NCI-H82 (cell line): ENCODE measurements around the gene TCEAL3.
"Not testable (repeated sequence)": the region's sequence is repeated elsewhere in the genome, so short reads cannot be mapped to it uniquely, and the experiment has no call there.

ENCODE experiments used
- DNase-seq: peaks from one replicate; lab custom pipeline; 2025; lab: John Stamatoyannopoulos, UW

Gene TCEAL3

DNA sequence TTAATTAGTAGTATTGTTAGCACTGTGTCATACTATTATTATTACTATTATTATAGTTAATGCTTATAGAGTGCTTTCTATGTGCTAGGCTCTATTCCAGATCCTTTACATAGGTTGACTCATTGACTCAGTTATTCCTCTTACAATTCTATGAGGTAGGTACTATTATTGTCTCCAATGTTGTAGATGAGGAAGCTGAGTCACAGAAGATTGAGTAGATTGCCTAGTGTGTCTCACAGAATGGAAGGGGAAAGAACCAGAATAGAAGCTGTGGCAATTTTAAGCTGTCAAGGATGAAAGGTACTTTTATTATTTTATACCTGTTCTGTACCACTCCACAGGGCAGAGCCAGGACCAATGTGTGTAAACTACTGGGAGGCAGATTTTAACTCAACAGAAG lies 19.1 kb downstream of the TCEAL3 start:
- DNase-seq: no peak

DNA sequence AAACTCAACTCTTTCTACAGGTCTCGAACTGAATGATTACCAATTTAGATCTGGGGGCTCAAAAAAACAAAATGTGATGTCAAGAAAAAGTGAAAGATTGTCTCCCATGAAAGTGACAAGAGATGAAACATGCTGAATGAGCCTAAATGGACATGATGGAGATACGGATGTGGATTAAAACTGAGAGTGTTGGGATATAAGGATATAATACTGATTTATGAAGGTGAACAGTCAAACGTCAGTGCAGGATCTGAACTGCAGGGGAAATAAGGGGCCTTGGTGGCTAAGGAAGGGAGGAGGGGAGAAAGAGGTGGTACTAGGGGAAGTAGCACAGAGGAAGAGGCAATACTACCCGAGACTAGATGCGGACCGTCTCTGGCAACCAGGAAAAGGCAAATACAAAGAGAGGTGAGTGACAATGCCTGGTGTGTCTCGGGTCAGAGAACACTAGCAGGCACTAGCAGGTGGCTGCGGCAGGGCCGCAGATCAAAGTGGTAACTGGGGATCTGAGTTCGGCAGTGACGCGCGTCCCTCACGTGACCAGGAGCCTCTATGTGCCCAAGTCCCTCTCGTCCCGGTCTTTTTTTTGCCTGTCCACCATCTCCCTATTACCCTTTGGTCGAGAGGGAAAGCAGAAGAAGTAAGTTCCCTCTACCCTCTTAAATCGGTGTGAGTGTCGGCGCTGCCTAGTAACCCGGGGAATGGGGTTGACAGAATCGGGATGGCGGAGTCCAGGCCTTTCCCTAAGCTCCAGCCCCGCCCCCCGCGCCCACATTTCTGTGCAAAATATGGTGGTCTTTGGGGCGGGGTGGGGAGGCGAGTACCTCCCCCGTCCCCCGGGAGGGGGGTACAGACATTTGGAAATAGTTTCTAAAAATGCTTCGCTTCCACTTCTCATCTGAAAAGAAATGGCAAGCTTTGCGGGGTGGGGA lies 20.9 kb downstream of the TCEAL3 start, which contains the start of gene TCEAL1:
Gene TCEAL1, plus strand, starts transcription at position 590 of the 932 bp plus-strand sequence. CDS start 942 bp downstream, outside the sequence.
- DNase-seq: peak; percentile 69

DNA sequence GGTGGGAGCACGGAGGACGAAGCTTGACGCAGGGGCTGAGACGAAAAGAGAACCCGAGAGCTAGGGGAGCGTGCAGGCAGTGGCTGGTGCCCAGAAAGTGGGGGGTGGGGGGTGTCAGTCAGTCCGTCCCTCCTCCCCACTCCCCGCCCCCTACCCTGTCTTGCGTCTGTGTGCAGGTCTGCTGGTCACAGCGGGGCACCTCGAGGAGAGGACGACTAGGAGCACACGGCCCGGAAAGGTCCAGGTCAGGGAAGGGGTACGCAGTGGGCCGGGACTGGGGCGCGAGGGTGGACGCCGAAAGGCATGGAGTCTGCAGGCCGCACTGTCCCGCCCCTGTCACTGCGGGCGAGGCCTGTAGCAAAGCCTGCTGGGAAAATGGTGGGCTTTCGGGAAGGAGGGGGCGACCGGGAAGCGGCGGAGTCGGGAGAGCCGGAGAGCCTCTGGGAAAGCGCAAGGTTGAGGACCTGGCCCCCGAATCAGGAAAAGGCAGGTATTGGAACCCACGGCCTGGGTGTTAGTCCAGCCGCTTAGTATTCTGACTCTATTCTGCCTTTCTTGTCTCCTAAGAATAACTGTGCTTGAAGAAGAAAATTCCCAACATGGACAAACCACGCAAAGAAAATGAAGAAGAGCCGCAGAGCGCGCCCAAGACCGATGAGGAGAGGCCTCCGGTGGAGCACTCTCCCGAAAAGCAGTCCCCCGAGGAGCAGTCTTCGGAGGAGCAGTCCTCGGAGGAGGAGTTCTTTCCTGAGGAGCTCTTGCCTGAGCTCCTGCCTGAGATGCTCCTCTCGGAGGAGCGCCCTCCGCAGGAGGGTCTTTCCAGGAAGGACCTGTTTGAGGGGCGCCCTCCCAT lies 21.8 kb downstream of the TCEAL3 start:
- DNase-seq: peak; percentile 87

DNA sequence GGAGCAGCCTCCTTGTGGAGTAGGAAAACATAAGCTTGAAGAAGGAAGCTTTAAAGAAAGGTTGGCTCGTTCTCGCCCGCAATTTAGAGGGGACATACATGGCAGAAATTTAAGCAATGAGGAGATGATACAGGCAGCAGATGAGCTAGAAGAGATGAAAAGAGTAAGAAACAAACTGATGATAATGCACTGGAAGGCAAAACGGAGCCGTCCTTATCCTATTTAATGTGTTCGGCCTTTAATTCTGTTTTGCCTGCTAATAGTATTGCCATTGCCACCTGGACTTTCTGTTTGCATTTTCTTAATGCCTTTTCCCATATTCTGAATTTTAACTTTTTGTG lies 22.4 kb downstream of the TCEAL3 start:
- no peak for DNase-seq

DNA sequence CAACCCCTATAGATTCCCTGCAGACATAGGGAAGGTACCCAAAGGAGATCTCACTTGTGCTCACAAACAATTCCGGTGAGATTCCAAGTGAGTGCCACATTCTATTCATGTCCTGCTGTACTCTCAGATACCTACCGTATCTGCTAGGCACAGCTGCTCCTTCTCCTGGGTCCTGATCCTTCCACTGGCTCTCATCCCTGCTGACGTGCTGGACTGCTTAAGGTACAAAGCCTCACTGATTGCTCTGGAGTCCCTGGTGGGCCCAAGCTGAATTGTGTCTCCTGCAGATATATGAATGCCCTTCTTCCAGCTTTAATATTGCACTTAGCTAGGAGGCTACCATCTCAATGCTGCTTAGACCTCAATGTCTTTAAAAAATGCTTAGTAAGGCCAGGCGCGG lies 23.4 kb downstream of the TCEAL3 start:
- peak; percentile 14 for DNase-seq

DNA sequence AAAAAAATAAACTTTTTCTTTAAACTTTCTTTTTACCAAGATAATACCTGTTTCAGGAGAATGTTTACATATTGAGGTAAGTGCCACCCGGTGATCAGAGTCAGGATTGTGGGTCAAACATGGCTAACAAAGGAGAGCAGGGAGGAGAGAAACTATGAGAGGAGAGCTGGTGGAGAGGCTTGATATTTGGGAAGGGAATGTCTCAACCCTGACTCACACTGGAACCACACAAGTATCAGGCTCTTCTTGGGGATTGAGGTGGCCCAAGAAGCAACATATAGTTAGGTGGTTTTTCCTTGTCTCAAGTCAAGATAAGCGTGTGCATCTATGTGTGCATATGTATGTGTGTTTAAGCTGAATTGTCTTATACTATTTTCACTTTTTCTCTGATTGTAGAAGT lies 27.7 kb downstream of the TCEAL3 start:
- DNase-seq: no peak

DNA sequence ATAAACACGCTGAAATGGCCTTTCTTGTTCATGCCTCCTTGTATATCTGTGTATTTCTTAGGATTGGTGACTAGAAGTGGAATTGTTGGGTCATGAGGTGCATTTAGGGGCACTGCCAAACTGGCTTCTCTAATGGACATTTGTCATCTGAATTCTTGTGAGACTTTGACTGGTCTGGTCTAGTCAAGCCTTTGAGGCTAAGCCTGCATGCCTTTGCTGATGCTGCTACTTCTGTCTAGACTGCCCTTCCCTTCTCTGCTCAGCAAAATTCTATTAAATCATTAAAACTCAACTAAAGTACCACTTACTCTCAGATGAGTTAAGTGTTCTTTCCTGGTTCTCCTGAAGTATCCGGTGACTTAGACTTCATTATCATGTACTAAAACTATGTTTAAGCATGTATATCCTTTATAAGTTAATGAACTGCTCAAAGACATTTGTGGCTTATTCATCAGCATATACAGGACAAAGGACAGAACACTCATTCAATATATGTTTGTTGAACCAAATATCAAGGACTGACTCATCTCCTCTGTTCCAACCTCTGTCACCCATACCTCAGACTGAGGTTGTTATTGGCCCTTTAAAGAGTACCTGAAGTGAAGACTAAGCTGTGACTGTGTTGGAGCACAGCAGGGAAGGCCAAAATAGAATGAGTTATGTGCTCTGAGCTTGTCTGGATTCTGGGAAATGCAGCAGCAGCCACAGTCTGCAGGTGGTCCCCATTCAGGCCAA lies 30.0 kb downstream of the TCEAL3 start:
- DNase-seq: no peak

DNA sequence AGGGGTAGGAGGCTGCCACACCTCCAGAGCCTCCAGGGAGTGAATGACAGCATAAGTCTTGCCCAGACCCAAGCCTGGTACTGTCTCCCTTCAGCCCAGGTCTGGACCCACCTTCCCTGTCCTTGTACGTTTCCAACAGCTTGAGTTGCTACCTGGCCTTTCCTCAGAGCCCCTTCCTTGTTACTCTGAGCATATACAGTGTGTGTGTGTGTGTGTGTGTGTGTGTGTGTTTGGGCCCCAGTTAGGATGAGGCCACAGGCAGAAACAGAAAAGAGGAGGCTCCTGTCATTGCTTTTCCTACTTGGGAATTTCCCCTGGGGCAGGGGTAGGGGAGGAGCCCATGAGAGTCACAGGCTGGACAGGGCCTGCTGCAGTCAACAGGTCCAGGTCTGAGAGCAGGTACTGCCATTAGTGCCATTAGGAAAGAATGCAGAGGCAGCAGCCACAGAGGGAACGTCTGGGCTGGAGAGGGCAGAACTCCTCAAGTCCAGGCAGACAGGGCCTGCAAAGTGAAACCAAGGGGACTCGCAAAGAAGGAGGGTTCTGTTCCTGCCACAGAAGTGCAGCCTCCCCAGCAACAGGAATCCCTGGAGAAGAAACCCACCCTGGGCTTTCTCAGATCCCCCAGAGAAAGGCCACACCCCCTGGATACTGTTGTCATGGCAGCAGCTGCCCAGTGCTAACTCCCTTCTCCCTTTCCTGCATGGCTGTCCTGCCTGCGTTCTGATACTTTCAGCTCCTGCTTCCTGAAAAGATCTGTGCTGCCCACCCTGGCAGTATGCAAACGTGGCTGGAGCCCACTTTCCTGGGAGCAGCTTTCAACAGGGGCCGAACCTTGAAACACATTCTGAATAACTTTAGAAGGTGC lies 30.9 kb downstream of the TCEAL3 start:
- DNase-seq: peak; percentile 65

DNA sequence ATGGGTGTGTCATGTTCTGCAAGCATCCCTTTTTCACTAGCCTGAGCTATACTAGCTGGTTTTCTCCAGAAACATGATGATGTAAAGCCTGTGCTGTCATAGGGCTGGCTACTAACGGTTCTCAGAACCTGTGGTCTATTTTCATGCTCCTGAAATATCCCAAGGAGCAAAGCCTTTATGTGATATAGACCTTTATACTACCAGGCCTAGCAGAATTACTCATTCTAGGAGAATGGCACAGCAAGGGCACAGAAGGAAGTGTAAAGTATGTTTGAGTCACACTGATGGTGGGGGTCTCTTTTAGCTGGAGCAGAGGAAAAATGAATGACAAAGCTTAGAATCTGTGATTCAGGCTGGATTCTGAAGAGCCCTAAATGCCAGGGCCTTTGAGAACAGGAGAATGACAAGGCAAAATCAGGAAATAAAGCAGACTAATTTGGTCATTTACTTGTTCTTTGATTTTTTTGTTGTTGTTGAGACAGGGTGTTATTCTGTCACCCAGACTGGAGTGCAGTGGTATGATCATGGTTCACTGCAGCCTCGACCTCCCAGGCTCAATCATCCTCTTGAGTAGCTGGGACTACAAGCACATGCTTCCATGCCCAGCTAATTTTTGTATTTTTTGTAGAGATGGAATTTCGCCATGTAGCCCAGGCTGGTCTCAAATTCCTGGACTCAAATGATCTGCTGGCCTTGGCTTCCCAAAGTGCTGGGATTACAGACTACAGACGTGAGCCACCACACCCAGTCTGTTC lies 32.8 kb downstream of the TCEAL3 start:
- DNase-seq: no peak

DNA sequence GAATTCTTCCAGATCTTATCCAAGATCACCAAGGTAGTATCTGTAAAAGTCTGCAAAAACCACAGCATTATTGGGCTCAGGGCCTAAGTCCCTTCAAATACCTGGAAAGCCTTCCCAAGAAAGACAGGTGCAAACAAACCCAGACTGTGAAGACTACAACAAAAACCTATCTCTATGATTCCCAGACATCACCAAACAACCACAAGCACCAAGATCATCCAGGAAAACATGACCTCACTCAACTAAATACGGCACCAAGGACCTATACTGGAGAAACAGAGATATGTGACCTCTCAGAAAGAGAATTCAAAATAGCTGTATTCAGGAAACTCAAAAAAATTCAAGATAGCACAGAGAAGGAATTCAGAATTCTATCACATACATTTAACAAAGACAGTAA lies 36.4 kb downstream of the TCEAL3 start:
- no peak for DNase-seq

DNA sequence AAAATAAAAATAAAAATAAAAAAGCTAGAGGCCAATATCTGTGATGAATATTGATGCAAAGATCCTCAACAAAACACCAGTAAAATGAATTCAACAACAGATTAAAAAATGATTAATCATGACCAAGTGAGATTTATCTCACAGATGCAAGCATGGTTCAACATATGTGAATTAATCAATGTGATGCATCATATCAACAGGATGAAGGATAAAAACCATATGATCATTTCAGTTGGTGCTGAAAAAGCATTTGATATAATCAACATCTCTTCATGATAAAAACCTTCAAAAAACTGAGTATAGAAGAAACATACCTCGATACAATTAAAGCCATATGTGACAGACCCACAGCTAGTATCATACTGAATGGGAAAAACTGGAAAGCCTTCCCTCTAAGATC lies 39.9 kb downstream of the TCEAL3 start:
- no peak for DNase-seq

DNA sequence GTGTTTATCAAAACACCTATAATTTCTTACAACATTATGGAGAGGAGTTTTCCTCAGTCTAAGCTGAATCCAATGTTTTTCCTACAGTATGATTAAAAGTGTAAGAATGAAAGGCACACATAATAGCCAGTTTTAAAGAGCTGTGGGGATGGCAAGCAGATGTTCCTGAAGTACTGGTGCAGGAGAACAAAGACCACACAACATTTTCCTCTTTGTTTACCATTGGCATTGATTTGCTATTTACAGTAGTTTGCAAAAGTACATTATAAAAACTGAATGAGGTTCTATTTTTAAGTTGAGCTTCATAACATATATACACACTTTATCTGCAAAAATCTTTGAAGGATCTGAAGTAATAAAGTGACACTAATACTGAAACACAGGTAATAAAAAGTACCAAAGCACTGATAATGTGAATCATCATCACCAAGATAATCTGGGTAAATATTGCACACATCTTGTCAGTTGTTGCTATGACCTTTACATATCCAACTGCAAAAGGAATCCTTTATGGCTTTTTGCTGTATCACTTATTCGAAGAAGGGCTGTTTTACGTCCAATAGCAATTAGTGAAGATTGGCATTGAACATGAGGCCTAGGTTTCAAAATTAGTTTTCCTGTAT lies 43.5 kb downstream of the TCEAL3 start:
- DNase-seq: no peak

DNA sequence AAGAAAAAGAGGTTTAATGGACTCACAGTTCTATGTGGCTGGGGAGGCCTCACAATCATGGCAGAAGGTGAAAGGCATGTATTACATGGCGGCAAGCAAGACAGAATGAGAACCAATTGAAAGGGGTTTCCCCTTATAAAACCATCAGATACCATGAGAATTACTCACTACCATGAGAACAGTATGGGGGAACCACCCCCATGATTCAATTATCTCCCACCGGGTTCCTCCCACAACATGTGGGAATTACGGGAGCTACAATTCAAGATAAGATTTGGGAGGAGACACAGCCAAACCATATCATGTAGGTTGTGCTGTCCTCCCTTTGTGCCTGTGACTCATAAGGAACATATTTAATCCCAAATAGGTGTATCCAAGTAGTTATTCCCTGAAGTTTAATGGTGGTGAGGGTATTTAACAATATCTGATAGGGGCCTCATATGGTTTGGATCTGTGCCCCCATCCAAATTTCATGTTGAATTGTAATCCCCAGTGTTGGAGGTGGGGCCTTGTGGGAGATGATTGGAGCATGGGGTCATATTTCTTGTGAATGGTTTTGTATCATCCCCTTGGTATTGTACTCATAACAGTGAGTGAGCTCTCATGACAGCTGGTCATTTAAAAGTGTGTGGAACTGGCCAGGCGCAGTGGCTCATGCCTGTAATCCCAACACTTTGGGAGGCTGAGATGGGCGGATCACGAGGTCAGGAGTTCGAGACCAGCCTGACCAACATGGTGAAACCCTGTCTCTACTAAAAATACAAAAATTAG lies 47.7 kb downstream of the TCEAL3 start:
- not testable (repeated sequence) for DNase-seq

DNA sequence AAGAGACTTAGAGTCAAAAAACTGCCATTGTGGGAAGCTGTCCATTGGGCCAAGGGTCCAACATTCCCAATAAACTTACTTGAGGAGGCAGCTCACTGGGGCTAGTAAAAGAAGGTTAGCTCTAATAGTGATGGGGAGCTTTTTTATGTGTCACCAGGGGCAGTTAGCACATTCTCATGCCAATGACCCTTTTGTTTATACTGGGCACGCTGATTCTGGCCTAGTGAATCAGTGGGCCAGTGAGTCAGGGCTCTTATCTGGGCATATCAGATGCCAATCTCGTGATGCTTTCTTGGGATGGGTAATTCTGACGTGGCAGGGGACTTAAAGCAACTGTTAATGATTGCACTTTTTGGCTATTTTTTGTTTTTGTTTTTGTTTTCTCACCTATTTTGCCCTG lies 48.9 kb downstream of the TCEAL3 start:
- DNase-seq: no peak

DNA sequence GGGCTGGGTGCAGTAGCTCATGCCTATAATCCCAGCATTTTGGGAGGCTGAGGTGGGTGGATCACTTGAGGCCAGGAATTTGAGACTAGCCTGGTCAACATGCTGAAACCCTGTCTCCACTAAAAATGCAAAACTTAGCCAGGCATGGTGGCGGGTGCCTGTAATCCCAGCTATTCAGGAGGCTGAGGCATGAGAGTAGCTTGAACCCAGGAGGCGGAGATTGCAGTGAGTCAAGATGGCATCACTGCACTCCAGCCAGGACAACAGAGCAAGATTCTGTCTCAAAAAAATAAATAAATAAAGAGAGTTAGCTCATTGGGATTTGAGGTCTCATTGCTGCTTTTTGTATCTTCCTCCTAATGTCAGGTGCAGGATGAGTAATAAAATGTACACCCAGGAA lies 49.3 kb downstream of the TCEAL3 start:
- DNase-seq: not testable (repeated sequence)

DNA sequence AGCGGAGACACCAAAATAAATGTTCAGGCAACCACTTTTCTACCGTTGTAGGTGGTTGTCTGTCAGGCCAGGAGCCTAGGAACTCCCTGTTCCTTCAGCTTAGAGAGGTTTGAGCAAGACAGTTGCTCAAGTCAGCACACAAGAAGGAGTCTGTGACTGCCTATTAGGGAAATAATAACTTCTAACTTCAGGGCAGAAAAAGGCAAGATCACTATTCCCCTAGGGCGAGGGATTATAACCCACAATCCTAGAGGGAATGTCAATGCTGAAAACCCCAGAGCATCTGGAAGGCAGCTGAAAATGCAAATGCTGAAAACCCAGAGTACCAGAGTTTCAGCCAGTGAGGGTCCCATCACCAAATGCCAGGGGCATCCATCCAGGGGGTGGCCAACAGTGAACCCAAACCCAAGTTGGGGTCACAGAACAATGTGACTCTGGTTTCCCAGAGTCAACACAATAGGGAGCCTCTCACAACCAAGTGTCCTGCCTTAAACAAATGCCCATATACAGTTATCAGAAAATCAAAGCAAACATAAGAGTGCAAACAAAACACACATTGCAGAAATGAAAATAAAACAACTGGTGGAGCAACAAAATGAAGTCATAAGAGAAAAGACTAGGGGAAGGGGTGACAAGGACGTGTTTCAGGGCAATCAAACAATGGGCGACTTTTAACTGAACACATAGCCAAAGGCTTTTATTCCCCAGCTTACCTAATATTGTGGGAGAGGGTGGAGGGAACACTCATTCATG lies 51.1 kb downstream of the TCEAL3 start:
- peak; percentile 3 for DNase-seq

DNA sequence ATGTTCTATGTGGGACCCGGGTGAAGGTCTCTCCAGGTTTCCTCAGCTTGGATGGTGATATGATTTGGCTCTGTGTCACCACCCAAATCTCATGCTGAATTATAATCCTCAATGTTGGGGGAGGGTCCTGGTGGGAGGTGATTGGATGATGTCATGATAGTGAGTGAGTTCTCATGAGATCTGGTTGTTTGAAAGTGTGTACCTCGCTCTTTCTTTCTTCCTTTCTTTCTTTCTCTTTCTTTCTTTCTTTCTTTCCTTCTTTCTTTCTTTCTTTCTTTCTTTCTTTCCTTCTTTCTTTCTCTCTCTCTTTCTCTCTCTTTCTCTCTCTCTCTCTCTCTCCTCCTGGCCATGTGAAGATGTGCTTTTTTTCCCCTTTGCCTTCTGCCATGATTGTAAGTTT lies 51.7 kb downstream of the TCEAL3 start:
- not testable (repeated sequence) for DNase-seq
